HepG2 (cell line): Measurements from ENCODE around the gene PHTF1. TPM values are rescaled to one million over a fixed set of nuclear protein-coding genes. Genes with fewer than 3 reads are reported as not detected.

Source experiments
- BHLHE40 ChIP-seq: IDR thresholded peaks from 2 replicates; pipeline ENCODE4 v1.6.1; 2011; ENCODE audit warnings: low read length, improper control_type of control experiment
- CSRNP2 ChIP-seq: sonication (generic); formaldehyde crosslinking; conservative IDR thresholded peaks from 2 replicates; pipeline ENCODE4 v1.8.0; 2022; ENCODE audit warnings: low read depth, missing genetic modification reagents
- DNMT3B ChIP-seq: conservative IDR thresholded peaks from 2 replicates; pipeline ENCODE4 v1.6.1; 2016; ENCODE audit warnings: missing biosample characterization, control low read depth
- DRAP1 ChIP-seq: IDR thresholded peaks from 2 replicates; pipeline ENCODE4 v1.6.1; 2016; ENCODE audit warnings: missing genetic modification reagents, missing compliant biosample characterization
- FOXM1 ChIP-seq: sonication (generic); formaldehyde crosslinking; IDR thresholded peaks from 2 replicates; pipeline ENCODE4 v1.5.0; 2020; ENCODE audit warnings: missing genetic modification reagents
- HDAC6 ChIP-seq: fragments of 200-600 bp; sonication (generic); IDR thresholded peaks from 2 replicates; pipeline ENCODE4 v1.7.0; 2017; ENCODE audit warnings: mild to moderate bottlenecking, antibody characterized with exemption, low read length, low read depth
- IRF9 ChIP-seq: sonication (generic); formaldehyde crosslinking; IDR thresholded peaks from 2 replicates; pipeline ENCODE4 v1.8.0; 2022; ENCODE audit warnings: missing genetic modification reagents, mild to moderate bottlenecking, borderline replicate concordance
- MBD4 ChIP-seq: IDR thresholded peaks from 2 replicates; pipeline ENCODE4 v1.6.1; 2012; ENCODE audit warnings: low read length, inconsistent platforms, borderline replicate concordance
- MZF1 ChIP-seq: sonication (generic); formaldehyde crosslinking; IDR thresholded peaks from 2 replicates; pipeline ENCODE4 v1.8.1; 2023; ENCODE audit warnings: mild to moderate bottlenecking, missing genetic modification reagents, borderline replicate concordance
- SIN3B ChIP-seq: fragments of 150-350 bp; IDR thresholded peaks from 2 replicates; pipeline ENCODE4 v1.6.1; 2014; ENCODE audit warnings: low read length
- SOX6 ChIP-seq, 2 experiments: fragments of 450-650 bp in 1 of 2; sonication (generic) in 1 of 2; formaldehyde crosslinking in 1 of 2; IDR thresholded peaks; 2 replicates each; pipeline versions ENCODE4 v1.4.0 to v1.6.1; 2017 to 2020; ENCODE audit warnings: antibody characterized with exemption in 1 of 2, mild to moderate bottlenecking in 1 of 2, missing genetic modification reagents in 1 of 2
- SP140L ChIP-seq: sonication (generic); formaldehyde crosslinking; IDR thresholded peaks from 2 replicates; pipeline ENCODE4 v1.4.0; 2020; ENCODE audit warnings: missing genetic modification reagents, borderline replicate concordance
- ZBTB43 ChIP-seq: sonication (generic); formaldehyde crosslinking; conservative IDR thresholded peaks from 2 replicates; pipeline ENCODE4 v1.4.0; 2020; ENCODE audit warnings: missing genetic modification reagents
- ZFP36 ChIP-seq: fragments of 150-350 bp; IDR thresholded peaks from 2 replicates; pipeline ENCODE4 v1.6.1; 2018; ENCODE audit warnings: borderline replicate concordance, low read length, low read depth; ENCODE audit not compliant: partially characterized antibody
- ZNF205 ChIP-seq: IDR thresholded peaks from 2 replicates; pipeline ENCODE4 v1.6.1; 2018; ENCODE audit warnings: missing biosample characterization, missing genetic modification reagents
- ZNF264 ChIP-seq: sonication (generic); formaldehyde crosslinking; IDR thresholded peaks from 2 replicates; pipeline ENCODE4 v1.4.0; 2020; ENCODE audit warnings: missing genetic modification reagents
- ZNF3 ChIP-seq: IDR thresholded peaks from 2 replicates; pipeline ENCODE4 v1.7.0; 2017; ENCODE audit warnings: inconsistent platforms
- ZNF430 ChIP-seq: sonication (generic); formaldehyde crosslinking; IDR thresholded peaks from 2 replicates; pipeline ENCODE4 v1.9.0; 2021; ENCODE audit warnings: mild to moderate bottlenecking, missing genetic modification reagents
- ZNF460 ChIP-seq: sonication (generic); formaldehyde crosslinking; IDR thresholded peaks from 2 replicates; pipeline ENCODE4 v1.5.1; 2020; ENCODE audit warnings: missing genetic modification reagents, mild to moderate bottlenecking, borderline replicate concordance
- ZNF484 ChIP-seq: sonication (generic); formaldehyde crosslinking; IDR thresholded peaks from 2 replicates; pipeline ENCODE4 v1.5.1; 2020; ENCODE audit warnings: mild to moderate bottlenecking, low read depth, missing genetic modification reagents, borderline replicate concordance
- ZNF615 ChIP-seq: sonication (generic); formaldehyde crosslinking; IDR thresholded peaks from 2 replicates; pipeline ENCODE4 v1.5.0; 2020; ENCODE audit warnings: mild to moderate bottlenecking, missing genetic modification reagents, borderline replicate concordance
- ZNF773 ChIP-seq: sonication (generic); formaldehyde crosslinking; IDR thresholded peaks from 2 replicates; pipeline ENCODE4 v1.4.0; 2020; ENCODE audit warnings: missing genetic modification reagents, borderline replicate concordance
- ZXDC ChIP-seq: sonication (generic); formaldehyde crosslinking; IDR thresholded peaks from 2 replicates; pipeline ENCODE4 v1.5.0; 2020; ENCODE audit warnings: mild to moderate bottlenecking, missing genetic modification reagents
- polyA plus RNA-seq, 8 experiments: library from polyadenylated mRNA; depleted of rRNA in 3 of 8; stranded (reverse) in 7 of 8; unstranded in 1 of 8; fragments of >200 nt; fragmentation: Illumina TruSeq in 4 of 8; extraction: Trizol in 4 of 8; gene quantifications; 2 replicates each; pipeline versions ENCODE4 v1.2.1 to v1.2.3, GENCODE V29; 2011 to 2016; ENCODE audit warnings: low read depth in 4 of 8, missing spikeins in 1 of 8, mixed read lengths in 1 of 8; ENCODE audit not compliant: insufficient read depth in 1 of 8
- total RNA-seq, 5 experiments: library from RNA; depleted of rRNA; stranded (reverse); fragments of >200 nt; fragmentation: Illumina TruSeq; extraction: Trizol; gene quantifications; 2 replicates each; pipeline ENCODE4 v1.2.3, GENCODE V29; 2016; ENCODE audit warnings: low read depth in 1 of 5

The PHTF1 gene
- total and polyA plus RNA-seq, 2 of the 13 experiments (the other 11 are each of a cell fraction or from before 2014, with no cell fraction given) = 5.0 to 19.7 TPM

GRCh38 chr1:113759333-113760101 lies at the start of gene PHTF1 (continued):
- TF ChIP-seq DRAP1 (CRISPR knock-in tag) (no peak), ZNF484 (CRISPR knock-in tag) (no peak), ZNF460 (CRISPR knock-in tag) (no peak), MZF1 (CRISPR knock-in tag) (no peak), ZNF773 (CRISPR knock-in tag) (peak; percentile 76; the same call in 1 of the 2 replicates), DNMT3B (no peak), MBD4 (no peak), ZBTB43 (CRISPR knock-in tag) (no peak), CSRNP2 (no peak), SP140L (no peak), ZXDC (CRISPR knock-in tag) (no peak; the same call in 1 of the 2 replicates), BHLHE40 (no peak), IRF9 (CRISPR knock-in tag) (no peak; the same call in 1 of the 2 replicates), ZNF264 (CRISPR knock-in tag) (no peak), SOX6 (IDR thresholded peaks at IDR 0.05) (no peak), SOX6 (CRISPR knock-in tag; IDR thresholded peaks at IDR 0.05) (peak; percentile 51), ZFP36 (no peak), ZNF205 (CRISPR knock-in tag) (no peak), HDAC6 (no peak), ZNF615 (CRISPR knock-in tag) (peak; percentile 23; the same call in 1 of the 2 replicates), ZNF430 (CRISPR knock-in tag) (no peak; the same call in 1 of the 2 replicates), FOXM1 (CRISPR knock-in tag) (no peak), SIN3B (no peak), ZNF3 (CRISPR knock-in tag) (peak; percentile 64; the same call in 1 of the 2 replicates)
